Hepatocyte (in vitro differentiated cells): ENCODE data around the gene HRH1. TPM values are rescaled to one million over a fixed set of nuclear protein-coding genes. Genes with fewer than 3 reads are reported as not detected.

Experiments used
- DNase-seq: peaks from one replicate; pipeline ENCODE4 v3.0.0-alpha.2; 2016; ENCODE audit warnings: low spot score
- H2AFZ ChIP-seq: fragments of 200-600 bp; sonication (generic); 2 replicates; pipeline ENCODE4 v1.6.0; 2016; ENCODE audit warnings: antibody characterized with exemption, mild to moderate bottlenecking
- H3K27ac ChIP-seq: fragments of 200-600 bp; sonication (generic); 2 replicates; pipeline ENCODE4 v1.5.1; 2016; ENCODE audit warnings: mild to moderate bottlenecking
- H3K27me3 ChIP-seq: fragments of 200-600 bp; sonication (generic); 2 replicates; pipeline ENCODE4 v1.6.1; 2016
- H3K36me3 ChIP-seq: fragments of 200-600 bp; sonication (generic); replicated peaks from 2 replicates; pipeline ENCODE4 v1.5.1; 2016; ENCODE audit warnings: low read depth; ENCODE audit not compliant: insufficient read depth
- H3K4me1 ChIP-seq: fragments of 200-600 bp; sonication (generic); 2 replicates; pipeline ENCODE4 v1.5.1; 2016; ENCODE audit warnings: mild to moderate bottlenecking, moderate library complexity; ENCODE audit not compliant: insufficient read depth
- H3K4me2 ChIP-seq: fragments of 200-600 bp; sonication (generic); 2 replicates; pipeline ENCODE4 v1.6.0; 2016
- H3K4me3 ChIP-seq: fragments of 200-600 bp; sonication (generic); 2 replicates; pipeline ENCODE4 v1.5.1; 2016; ENCODE audit warnings: mild to moderate bottlenecking
- H3K79me2 ChIP-seq: fragments of 200-600 bp; sonication (generic); 2 replicates; pipeline ENCODE4 v1.6.0; 2017; ENCODE audit warnings: mild to moderate bottlenecking
- H3K9me2 ChIP-seq: fragments of 200-600 bp; sonication (generic); replicated peaks from 2 replicates; pipeline ENCODE4 v1.6.0; 2017; ENCODE audit warnings: mild to moderate bottlenecking; ENCODE audit not compliant: insufficient read depth
- H3K9me3 ChIP-seq: fragments of 200-600 bp; sonication (generic); 2 replicates; pipeline ENCODE4 v1.5.1; 2016; ENCODE audit warnings: low read depth, mild to moderate bottlenecking
- H4K20me1 ChIP-seq: fragments of 200-600 bp; sonication (generic); 2 replicates; pipeline ENCODE4 v1.6.0; 2016; ENCODE audit warnings: mild to moderate bottlenecking; ENCODE audit not compliant: insufficient read depth, poor library complexity, severe bottlenecking
- EZH2 ChIP-seq: fragments of 200-600 bp; sonication (generic); IDR thresholded peaks from 2 replicates; pipeline ENCODE4 v1.6.1; 2016; ENCODE audit warnings: antibody characterized with exemption, mild to moderate bottlenecking, borderline replicate concordance
- EZH2phosphoT487 ChIP-seq: fragments of 200-600 bp; sonication (generic); IDR thresholded peaks from one replicate; pipeline ENCODE4 v1.6.1; 2018; ENCODE audit warnings: antibody characterized with exemption, mild to moderate bottlenecking, low read depth, moderate library complexity; ENCODE audit not compliant: unreplicated experiment, severe bottlenecking
- WGBS: methylation state at CpG from one replicate; pipeline ENCODE4 v1.1.6; 2016; ENCODE audit warnings: low lambda C conversion rate; ENCODE audit errors: missing lambda C conversion rate; 5-methylcytosine and 5-hydroxymethylcytosine counted together
- polyA plus RNA-seq: library from polyadenylated mRNA; unstranded; fragments of >200 nt; fragmentation: Nextera tagmentation; extraction: Ambion mirVana; gene quantifications from 2 replicates; pipeline ENCODE4 v1.2.1, GENCODE V29; 2016
- total RNA-seq: library from RNA; depleted of rRNA; stranded (reverse); fragments of >200 nt; gene quantifications from 2 replicates; pipeline ENCODE4 v1.2.3, GENCODE V29; 2014
- TF ChIP-seq, protein P1 (sequence below): fragments of 200-600 bp; sonication (generic); IDR thresholded peaks from 2 replicates; pipeline ENCODE4 v1.5.1; 2016; ENCODE audit warnings: antibody characterized with exemption, mild to moderate bottlenecking; ENCODE audit not compliant: poor library complexity

Gene HRH1
- total and polyA plus RNA-seq, 2 experiments from 2014 or later, result 3.3 to 5.1 TPM

DNA sequence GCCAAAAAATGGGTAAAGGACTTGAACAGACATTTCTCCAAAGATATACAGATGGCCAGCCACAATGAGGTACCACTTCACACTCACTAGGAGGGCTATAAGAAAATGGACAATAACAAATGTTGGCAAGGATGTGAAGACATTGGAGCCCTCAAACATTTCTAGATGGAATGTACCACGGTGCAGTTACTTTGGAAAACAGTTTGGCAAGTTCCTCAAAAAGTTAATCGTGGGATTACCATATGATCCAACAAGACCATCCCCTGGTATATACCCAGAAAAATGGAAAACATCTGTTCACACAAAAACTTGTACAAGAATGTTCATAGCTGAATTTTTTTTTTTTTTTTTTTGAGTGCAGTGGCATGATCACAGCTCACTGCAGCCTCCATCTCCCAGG, 15.9 kb upstream of the HRH1 start:
- Histone ChIP-seq H3K36me3 (no peaks in the 10 kb centered on the region), H3K9me2 (no peaks in the 10 kb centered on the region), H3K4me2 (no peak overlapping the region), H4K20me1 (no peaks in the 10 kb centered on the region), H3K79me2 (no peaks in the 10 kb centered on the region), H3K4me1 (peaks cover 4% of the 10 kb centered on the region), H3K27me3 (no peaks in the 10 kb centered on the region), H3K27ac (no peak overlapping the region), H3K9me3 (no peaks in the 10 kb centered on the region), H2AFZ (no peak overlapping the region), H3K4me3 (no peak overlapping the region)
- DNase-seq, result no peak
- 74% methylated on average over 2 of the region's 2 CpGs for WGBS
- no peak for TF ChIP-seq EZH2phosphoT487
- TF ChIP-seq, protein P1, sequence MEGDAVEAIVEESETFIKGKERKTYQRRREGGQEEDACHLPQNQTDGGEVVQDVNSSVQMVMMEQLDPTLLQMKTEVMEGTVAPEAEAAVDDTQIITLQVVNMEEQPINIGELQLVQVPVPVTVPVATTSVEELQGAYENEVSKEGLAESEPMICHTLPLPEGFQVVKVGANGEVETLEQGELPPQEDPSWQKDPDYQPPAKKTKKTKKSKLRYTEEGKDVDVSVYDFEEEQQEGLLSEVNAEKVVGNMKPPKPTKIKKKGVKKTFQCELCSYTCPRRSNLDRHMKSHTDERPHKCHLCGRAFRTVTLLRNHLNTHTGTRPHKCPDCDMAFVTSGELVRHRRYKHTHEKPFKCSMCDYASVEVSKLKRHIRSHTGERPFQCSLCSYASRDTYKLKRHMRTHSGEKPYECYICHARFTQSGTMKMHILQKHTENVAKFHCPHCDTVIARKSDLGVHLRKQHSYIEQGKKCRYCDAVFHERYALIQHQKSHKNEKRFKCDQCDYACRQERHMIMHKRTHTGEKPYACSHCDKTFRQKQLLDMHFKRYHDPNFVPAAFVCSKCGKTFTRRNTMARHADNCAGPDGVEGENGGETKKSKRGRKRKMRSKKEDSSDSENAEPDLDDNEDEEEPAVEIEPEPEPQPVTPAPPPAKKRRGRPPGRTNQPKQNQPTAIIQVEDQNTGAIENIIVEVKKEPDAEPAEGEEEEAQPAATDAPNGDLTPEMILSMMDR, result no peak
- no peak for TF ChIP-seq EZH2

DNA sequence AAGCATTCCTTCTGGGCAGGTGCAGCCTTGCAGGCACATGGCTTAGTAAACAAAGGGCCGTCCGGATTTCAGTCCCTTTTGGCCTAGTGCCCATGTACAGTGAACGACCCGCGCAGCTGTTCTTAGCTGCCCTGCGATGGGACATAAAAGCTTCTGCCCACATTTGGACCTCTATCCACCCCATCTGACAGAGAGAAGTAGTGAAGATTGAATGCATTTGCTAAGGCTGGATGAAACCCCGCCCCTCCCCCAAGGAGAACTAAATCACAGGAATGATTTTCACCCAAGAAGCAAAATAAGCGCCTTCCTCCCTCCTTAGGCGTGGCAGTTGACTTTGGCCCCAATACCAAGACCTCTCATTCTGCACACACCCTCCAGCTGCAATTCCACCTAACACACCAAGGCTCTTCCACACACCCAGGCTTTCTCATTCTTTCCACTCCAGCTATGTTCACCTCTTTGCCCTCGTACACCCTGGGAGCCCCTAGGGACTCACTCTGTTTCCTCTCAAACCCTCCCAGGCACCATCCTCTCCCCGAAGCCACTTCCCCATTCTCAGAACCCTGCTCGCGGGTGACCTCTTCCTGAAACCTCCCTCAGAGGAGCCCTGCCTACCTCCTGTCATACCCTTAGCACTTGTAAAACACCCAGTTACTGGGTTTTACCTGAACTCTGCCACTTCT, 14.1 kb upstream of the HRH1 start:
- H3K4me2 ChIP-seq, result no peak overlapping the region
- no peaks in the 10 kb centered on the region for H3K9me3 ChIP-seq
- no peak overlapping the region for H3K4me3 ChIP-seq
- no peaks in the 10 kb centered on the region for H3K79me2 ChIP-seq
- H3K9me2 ChIP-seq, result no peaks in the 10 kb centered on the region
- peaks cover 4% of the 10 kb centered on the region for H3K4me1 ChIP-seq
- no peak overlapping the region for H2AFZ ChIP-seq
- H3K36me3 ChIP-seq, result no peaks in the 10 kb centered on the region
- H4K20me1 ChIP-seq, result no peaks in the 10 kb centered on the region
- peak; percentile 27 for DNase-seq
- no peaks in the 10 kb centered on the region for H3K27me3 ChIP-seq
- TF ChIP-seq, protein P1, result no peak
- TF ChIP-seq EZH2 (no peak), EZH2phosphoT487 (no peak)
- H3K27ac ChIP-seq, result peak overlapping the region; percentile 63
- WGBS, result 74% methylated on average over 13 of the region's 13 CpGs

DNA sequence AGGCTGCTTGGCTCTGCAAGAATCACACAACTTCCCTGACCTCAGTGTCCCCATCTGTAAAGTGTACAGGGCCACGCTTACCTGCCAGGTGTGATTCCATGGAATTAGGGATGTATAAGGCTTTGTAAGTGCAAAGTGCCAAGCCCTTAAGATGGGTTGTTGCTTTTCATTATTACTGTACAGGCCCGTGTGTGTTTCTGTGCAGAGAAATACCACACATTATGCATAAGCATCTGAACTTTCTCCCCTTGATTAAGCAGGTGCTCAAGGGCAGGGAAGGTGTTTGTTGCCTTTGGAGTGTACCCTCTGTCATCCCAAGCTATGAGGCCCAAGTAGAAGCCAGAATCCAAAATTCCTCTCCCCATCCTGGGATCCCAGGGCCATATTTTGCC, 13.6 kb upstream of the HRH1 start:
- H3K27ac ChIP-seq, result peak overlapping the region; percentile 63
- no peak for DNase-seq
- H3K27me3 ChIP-seq, result no peaks in the 10 kb centered on the region
- no peaks in the 10 kb centered on the region for H3K9me3 ChIP-seq
- H3K9me2 ChIP-seq, result no peaks in the 10 kb centered on the region
- TF ChIP-seq EZH2 (no peak), EZH2phosphoT487 (no peak)
- TF ChIP-seq, protein P1, result no peak
- H2AFZ ChIP-seq, result no peak overlapping the region
- H3K4me1 ChIP-seq, result peaks cover 4% of the 10 kb centered on the region
- no peaks in the 10 kb centered on the region for H3K79me2 ChIP-seq
- H3K36me3 ChIP-seq, result no peaks in the 10 kb centered on the region
- no peak overlapping the region for H3K4me2 ChIP-seq
- no peaks in the 10 kb centered on the region for H4K20me1 ChIP-seq
- no peak overlapping the region for H3K4me3 ChIP-seq
- WGBS, result 87% methylated on average over 2 of the region's 2 CpGs
